Muscle layer of duodenum (tissue), 2 donors: ENCODE results near the gene NR3C2.

Experiments used
- H3K27ac ChIP-seq: one replicate; pipeline ENCODE4 v1.7.0; 2013; ENCODE audit warnings: mild to moderate bottlenecking, low read length
- H3K27me3 ChIP-seq: one replicate; pipeline ENCODE4 v1.7.0; 2013; ENCODE audit warnings: low read depth, mild to moderate bottlenecking, control low read depth, low read length
- H3K36me3 ChIP-seq, 2 donors: one replicate each; pipeline ENCODE4 v1.7.0; 2013; ENCODE audit warnings: low read length in 2 of 2, control low read depth in 1 of 2, mild to moderate bottlenecking in 1 of 2; ENCODE audit not compliant: insufficient read depth in 2 of 2, control insufficient read depth in 1 of 2
- H3K4me1 ChIP-seq, 2 donors: one replicate each; pipeline ENCODE4 v1.7.0; 2013; ENCODE audit warnings: low read length in 2 of 2, mild to moderate bottlenecking in 2 of 2, control low read depth in 1 of 2, moderate library complexity in 1 of 2; ENCODE audit not compliant: insufficient read depth in 2 of 2, control insufficient read depth in 1 of 2
- H3K4me3 ChIP-seq, 2 donors: one replicate each; pipeline ENCODE4 v1.7.0; 2013; ENCODE audit warnings: low read length in 2 of 2, low read depth in 1 of 2, mild to moderate bottlenecking in 1 of 2
- H3K9me3 ChIP-seq, 2 donors: one replicate each; pipeline ENCODE4 v1.7.0; 2013; ENCODE audit warnings: low read length in 2 of 2, control low read depth in 1 of 2, mild to moderate bottlenecking in 1 of 2; ENCODE audit not compliant: control insufficient read depth in 1 of 2
- donor health status: healthy.

Gene NR3C2

DNA sequence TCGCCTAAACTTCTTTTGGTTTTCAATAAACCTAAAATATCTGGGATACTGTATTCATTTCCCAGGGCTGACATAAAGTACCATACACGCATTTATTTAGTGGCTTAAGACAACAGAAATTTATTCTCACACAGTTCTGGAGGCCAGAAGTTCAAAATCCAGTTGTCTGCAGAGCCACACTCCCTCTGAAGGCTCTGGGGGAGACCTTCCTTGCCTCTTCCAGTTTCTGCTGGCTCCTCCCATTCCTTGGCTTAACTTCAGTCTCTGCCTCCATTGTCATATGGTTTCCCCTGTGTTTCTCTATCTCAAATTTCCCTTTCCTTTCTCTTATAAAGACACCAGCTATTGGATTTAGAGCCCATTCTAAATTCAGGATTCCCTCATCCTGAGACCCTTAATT is 44.4 kb downstream of the NR3C2 start:
- Histone ChIP-seq H3K4me3 (no peak overlapping the region), H3K27ac (no peak overlapping the region), H3K9me3 (no peaks in the 10 kb centered on the region), H3K36me3 (no peaks in the 10 kb centered on the region), H3K4me1 (peaks cover 4 to 10% of the 10 kb centered on the region in 2 donors), H3K27me3 (no peaks in the 10 kb centered on the region)

DNA sequence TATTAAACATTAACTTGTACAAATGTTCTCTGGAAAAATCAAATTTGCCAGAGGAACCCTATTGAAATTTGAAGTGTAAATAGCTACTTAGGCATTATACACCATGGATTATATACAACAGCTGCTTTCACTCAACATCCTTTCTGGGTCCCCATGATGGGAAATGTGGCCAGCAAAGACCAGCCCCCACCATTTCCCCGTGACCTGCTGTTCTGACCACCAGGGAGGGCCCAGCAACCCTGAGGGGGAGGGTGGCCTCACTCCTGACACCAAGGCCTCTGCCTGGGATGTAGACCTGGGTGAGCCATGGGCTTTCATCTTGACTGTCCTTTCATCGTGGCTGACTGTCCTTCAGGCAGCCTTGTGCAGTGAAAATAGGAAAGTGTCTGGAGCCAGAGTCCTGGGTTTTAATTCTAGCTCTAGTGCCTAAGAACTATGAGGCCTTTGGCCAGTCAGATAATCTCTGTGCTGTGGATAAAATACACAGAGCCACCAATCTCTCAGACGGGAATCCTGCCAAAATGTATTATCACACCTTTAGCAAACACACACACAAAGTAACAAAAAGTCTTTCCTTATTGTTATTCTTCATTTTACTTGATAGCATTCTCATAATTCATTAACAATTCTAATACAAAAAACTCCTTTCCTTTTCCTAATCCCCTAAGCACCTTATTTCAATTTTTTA is 45.1 kb downstream of the NR3C2 start:
- H3K9me3 ChIP-seq: no peaks in the 10 kb centered on the region
- no peak overlapping the region for H3K4me3 ChIP-seq
- H3K4me1 ChIP-seq: peaks cover 4 to 10% of the 10 kb centered on the region in 2 donors
- no peaks in the 10 kb centered on the region for H3K36me3 ChIP-seq
- no peak overlapping the region for H3K27ac ChIP-seq
- no peaks in the 10 kb centered on the region for H3K27me3 ChIP-seq

DNA sequence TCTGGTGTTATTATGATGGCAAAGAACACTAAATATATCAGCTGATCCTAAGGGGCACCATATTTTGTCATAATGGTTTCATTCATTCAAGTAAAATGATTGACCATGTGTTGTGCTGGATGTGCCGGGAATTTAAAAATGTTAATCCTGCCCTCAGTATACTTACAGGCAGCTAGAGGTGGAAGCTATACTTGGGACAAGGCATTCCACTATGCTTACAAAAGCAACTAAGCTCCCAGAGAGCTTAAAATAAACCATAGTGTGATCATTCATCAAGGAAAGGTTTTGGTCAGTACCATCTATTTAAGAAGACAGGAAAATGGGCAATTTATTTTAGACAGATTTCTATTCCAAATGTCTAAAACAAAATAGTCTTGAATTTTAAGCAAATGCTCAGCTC is 46.4 kb downstream of the NR3C2 start:
- Histone ChIP-seq H3K9me3 (no peaks in the 10 kb centered on the region), H3K4me1 (peaks cover 4 to 10% of the 10 kb centered on the region in 2 donors), H3K36me3 (no peaks in the 10 kb centered on the region), H3K27me3 (no peaks in the 10 kb centered on the region), H3K4me3 (no peak overlapping the region), H3K27ac (no peak overlapping the region)

DNA sequence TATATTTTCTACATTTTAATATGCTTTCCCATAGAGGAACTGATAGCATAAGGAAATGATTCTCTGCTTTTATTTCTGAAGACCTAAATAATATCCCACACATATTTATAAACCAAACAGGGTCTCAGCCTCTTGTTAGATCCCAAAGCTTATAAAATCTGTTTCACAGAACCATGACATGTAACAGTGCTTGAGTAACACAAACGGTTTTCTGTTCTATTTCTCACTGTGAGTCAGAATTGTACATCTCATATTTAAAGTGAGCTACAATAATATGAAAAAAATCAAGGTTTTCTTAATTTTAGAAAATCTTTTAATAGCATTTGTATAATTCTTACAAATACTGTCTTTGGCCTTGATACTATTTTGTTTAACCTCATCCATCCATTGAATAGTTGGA is 51.2 kb downstream of the NR3C2 start:
- H3K27me3 ChIP-seq: no peaks in the 10 kb centered on the region
- peaks cover 0 to 2% of the 10 kb centered on the region in 2 donors for H3K4me1 ChIP-seq
- H3K27ac ChIP-seq: no peak overlapping the region
- no peaks in the 10 kb centered on the region for H3K9me3 ChIP-seq
- no peaks in the 10 kb centered on the region for H3K36me3 ChIP-seq
- H3K4me3 ChIP-seq: no peak overlapping the region

DNA sequence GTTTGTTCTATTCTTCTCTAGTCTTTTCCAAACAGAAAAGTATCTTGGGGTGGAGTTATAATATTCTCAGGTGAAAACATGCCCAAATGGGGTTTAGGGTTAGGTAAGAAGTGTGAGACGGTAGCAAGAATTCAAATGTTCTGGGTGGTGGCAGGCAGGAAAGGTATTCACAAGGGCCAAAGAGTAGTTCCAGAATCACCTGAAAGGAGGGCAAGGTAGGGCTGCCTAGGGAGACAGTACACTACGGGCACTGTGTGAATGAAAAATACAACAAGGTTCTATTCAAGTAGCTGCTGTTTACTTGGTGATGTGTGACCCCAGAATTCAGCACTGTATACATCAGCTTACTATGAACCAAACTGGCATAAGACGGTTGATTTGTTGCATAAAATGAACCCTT is 51.9 kb downstream of the NR3C2 start:
- no peak overlapping the region for H3K4me3 ChIP-seq
- no peaks in the 10 kb centered on the region for H3K9me3 ChIP-seq
- H3K27ac ChIP-seq: no peak overlapping the region
- no peaks in the 10 kb centered on the region for H3K27me3 ChIP-seq
- no peaks in the 10 kb centered on the region for H3K4me1 ChIP-seq
- no peaks in the 10 kb centered on the region for H3K36me3 ChIP-seq

DNA sequence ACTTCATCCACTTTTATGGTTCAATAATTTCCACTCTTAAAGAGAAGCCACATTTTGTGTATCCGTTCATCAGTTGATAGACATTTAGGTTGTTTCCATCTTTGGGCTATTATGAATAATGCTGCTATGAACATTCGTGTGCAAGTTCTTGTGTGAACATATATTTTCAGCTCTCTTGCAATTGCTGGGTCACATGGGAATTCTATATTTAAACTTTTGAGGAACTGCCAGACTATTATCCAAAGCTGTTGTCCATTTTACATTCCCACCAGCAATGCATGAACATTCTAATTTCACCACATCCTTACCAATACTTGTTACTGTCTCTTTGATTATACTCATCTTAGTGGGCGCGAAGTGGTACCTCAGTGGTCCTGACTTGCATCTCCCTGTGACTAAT is 61.9 kb downstream of the NR3C2 start:
- Histone ChIP-seq H3K4me3 (no peak overlapping the region), H3K27ac (no peak overlapping the region), H3K27me3 (no peaks in the 10 kb centered on the region), H3K9me3 (no peaks in the 10 kb centered on the region), H3K36me3 (no peaks in the 10 kb centered on the region), H3K4me1 (peaks cover 0 to 6% of the 10 kb centered on the region in 2 donors)

DNA sequence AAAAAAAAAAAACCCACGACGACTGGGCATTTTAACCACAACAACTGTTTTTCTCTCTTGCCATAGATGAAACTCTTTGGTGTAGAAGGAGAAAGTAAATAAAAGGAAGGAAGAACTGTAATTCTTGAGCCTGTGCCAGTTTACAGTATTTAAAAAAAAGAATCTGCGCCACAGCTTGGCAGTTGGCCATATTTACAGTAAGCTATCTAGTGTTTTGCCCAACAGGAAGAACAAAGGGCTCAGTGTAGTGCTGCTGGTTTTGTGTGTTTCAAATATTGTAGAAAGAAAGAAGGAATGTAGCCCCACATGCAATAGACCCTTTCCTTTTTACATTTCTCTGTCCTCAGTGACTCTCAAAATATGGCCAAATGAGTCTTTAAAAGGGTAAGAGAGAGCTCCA is 66.1 kb downstream of the NR3C2 start:
- Histone ChIP-seq H3K4me3 (peak overlapping the region; percentile 40 to 53), H3K27ac (peak overlapping the region; percentile 64), H3K9me3 (no peaks in the 10 kb centered on the region)

DNA sequence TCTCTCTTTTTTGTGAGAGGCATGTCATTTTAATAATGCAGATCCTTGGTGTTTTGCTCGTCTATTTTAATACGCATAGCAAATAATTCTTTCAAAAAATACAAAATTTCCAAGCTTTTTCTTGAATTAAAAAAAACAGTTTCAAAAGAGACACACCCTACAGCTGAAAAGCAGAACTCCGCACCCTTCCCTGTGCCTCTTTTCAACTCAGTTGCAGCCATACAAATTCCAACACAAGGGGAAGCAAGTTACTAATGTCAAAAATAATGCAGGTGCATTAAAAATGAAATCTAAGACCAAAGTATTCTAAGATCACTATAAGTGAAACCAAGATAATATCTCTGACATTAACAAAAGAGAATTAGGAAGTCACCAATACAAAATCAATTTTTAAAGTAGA is 66.6 kb downstream of the NR3C2 start:
- peak overlapping the region; percentile 64 for H3K27ac ChIP-seq
- no peaks in the 10 kb centered on the region for H3K9me3 ChIP-seq
- peak overlapping the region; percentile 40 to 53 for H3K4me3 ChIP-seq

More for the DNA sequence above, 66.1 kb downstream of the NR3C2 start:
- H3K36me3 ChIP-seq: no peaks in the 10 kb centered on the region
- H3K27me3 ChIP-seq: no peaks in the 10 kb centered on the region
- H3K4me1 ChIP-seq: peaks cover 0 to 6% of the 10 kb centered on the region in 2 donors

DNA sequence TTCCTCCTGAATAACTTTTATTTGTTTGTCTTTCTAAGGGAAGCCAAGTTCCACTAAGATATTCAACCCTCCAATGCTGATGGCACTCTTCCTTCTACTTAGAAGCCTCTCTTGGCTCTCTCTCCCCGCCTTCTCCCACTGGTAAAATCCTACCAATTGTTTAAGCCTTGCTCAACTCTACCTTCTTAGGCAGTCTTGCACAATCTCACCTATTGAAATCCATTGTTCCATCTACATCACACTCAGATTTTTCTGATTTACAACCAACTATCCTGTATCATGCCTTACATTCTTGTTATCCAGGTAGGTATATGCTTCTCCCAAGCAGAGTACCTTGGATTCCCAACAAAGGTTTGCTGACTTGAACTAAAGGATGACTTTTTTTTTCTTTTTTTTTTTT is 69.1 kb downstream of the NR3C2 start:
- Histone ChIP-seq H3K27me3 (no peaks in the 10 kb centered on the region), H3K9me3 (no peaks in the 10 kb centered on the region), H3K4me3 (no peak overlapping the region), H3K27ac (no peak overlapping the region), H3K4me1 (peaks cover 0 to 6% of the 10 kb centered on the region in 2 donors), H3K36me3 (no peaks in the 10 kb centered on the region)

More for the DNA sequence above, 66.6 kb downstream of the NR3C2 start:
- Histone ChIP-seq H3K36me3 (no peaks in the 10 kb centered on the region), H3K4me1 (peaks cover 0 to 6% of the 10 kb centered on the region in 2 donors), H3K27me3 (no peaks in the 10 kb centered on the region)

DNA sequence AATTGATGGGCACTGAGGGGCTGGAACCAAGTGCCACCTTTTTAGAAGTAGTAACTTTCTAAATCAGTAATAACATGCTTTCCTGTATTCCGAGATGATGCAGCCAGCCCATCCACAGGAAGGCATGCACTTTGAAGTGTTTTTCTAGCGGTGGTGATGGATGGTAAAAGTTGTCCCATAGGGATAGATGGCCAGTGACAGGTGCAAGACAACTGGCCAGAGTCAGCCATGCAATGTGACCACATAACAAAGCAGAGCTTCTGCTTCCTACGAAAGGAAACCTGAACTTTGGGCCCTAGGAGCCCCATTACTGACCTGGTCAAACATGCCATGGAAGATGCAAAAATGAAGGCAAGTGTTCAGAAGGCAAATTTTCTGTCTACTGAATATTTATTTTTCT is 72.3 kb downstream of the NR3C2 start:
- no peak overlapping the region for H3K4me3 ChIP-seq
- H3K27me3 ChIP-seq: no peaks in the 10 kb centered on the region
- peaks cover 0 to 9% of the 10 kb centered on the region in 2 donors for H3K4me1 ChIP-seq
- no peaks in the 10 kb centered on the region for H3K9me3 ChIP-seq
- H3K36me3 ChIP-seq: no peaks in the 10 kb centered on the region
- no peak overlapping the region for H3K27ac ChIP-seq

DNA sequence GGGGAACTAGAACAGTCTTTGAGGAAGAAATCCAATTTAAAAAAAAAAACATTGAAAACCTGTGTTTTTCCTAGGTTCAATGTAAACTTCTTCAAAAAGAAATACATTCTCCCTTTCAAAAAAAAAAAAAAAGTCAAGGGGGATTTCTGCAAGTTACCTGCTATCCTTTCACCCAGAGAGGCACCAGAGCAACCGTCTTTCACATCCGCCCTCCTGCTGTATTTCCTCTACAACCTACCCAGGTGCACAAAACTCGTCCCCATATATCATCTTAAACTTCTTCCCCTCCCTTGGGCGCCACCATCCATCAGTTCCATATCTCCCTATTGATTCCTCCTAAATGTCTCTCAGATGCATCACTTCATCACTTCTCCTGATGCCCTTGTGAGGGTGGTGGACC is 74.5 kb downstream of the NR3C2 start:
- H3K4me3 ChIP-seq: no peak overlapping the region
- H3K27me3 ChIP-seq: no peaks in the 10 kb centered on the region
- no peak overlapping the region for H3K27ac ChIP-seq
- no peaks in the 10 kb centered on the region for H3K9me3 ChIP-seq
- H3K4me1 ChIP-seq: peaks cover 0 to 9% of the 10 kb centered on the region in 2 donors
- H3K36me3 ChIP-seq: no peaks in the 10 kb centered on the region

DNA sequence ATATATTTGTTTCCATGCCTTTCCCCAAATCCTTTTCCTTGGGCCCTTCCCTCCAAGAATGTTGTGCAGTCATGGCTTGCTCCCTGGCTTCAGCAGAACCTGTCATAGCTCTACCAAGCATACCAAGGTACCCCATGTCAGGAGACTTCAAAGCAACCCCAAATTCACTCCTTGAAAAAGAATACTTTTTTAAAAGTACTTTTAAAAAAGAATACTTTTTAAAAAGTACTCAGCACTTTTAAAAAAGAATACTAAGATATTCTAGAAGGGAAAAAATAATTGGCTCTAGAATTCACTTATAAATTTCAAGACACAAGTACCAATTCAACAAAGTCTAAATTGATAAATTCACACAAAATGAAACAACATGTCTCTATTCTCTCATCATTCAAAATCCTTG is 76.0 kb downstream of the NR3C2 start:
- H3K4me3 ChIP-seq: no peak overlapping the region
- peaks cover 0 to 9% of the 10 kb centered on the region in 2 donors for H3K4me1 ChIP-seq
- H3K36me3 ChIP-seq: no peaks in the 10 kb centered on the region
- H3K27ac ChIP-seq: no peak overlapping the region
- no peaks in the 10 kb centered on the region for H3K27me3 ChIP-seq
- no peaks in the 10 kb centered on the region for H3K9me3 ChIP-seq
